ENCODE measurements around the gene AGAP1. TPM values are rescaled to one million over a fixed set of nuclear protein-coding genes. Genes with fewer than 3 reads are reported as not detected.

The AGAP1 gene
- total and polyA plus RNA-seq, 7 donors = 10.8 to 42.7 (median 18.6) TPM

- H3K27me3 ChIP-seq = no peaks in the 10 kb centered on the region
- no peak for DNase-seq
- intact Hi-C loops (cut with DNase I) = no loop called here
Measured at GRCh38 chr2:236028066-236028465, 534.2 kb downstream of the AGAP1 start.

GRCh38 chr2:236033462-236033861 is 539.6 kb downstream of the AGAP1 start:
- DNase-seq = no peak
- no peak for TF ChIP-seq CTCF (IDR thresholded peaks at IDR 0.05)
- TF ChIP-seq EP300 (IDR thresholded peaks at IDR 0.05) = no peak
- TF ChIP-seq POLR2AphosphoS5 (IDR thresholded peaks at IDR 0.05) = no peak
- TF ChIP-seq POLR2A (IDR thresholded peaks at IDR 0.05) = no peak
- 89% methylated on average over 7 of the region's 7 CpGs for WGBS, 2 donors
- Histone ChIP-seq H3K27me3 (no peaks in the 10 kb centered on the region), H3K36me3 (peaks cover 0 to 24% (median 2%) of the 10 kb centered on the region in 4 donors), H3K9me3 (no peaks in the 10 kb centered on the region), H3K4me1 (no peaks in the 10 kb centered on the region), H3K4me3 (no peak overlapping the region), H3K27ac (no peak overlapping the region)
- intact Hi-C loops (cut with DNase I) = no loop called here

More at GRCh38 chr2:236028066-236028465, 534.2 kb downstream of the AGAP1 start:
- 87 to 95% methylated on average over 4 of the region's 4 CpGs for WGBS, 2 donors
- Histone ChIP-seq H3K4me3 (no peak overlapping the region), H3K27ac (no peak overlapping the region), H3K9me3 (no peaks in the 10 kb centered on the region), H3K36me3 (no peaks in the 10 kb centered on the region), H3K4me1 (no peaks in the 10 kb centered on the region)
- TF ChIP-seq EP300 (IDR thresholded peaks at IDR 0.05) (no peak), POLR2A (IDR thresholded peaks at IDR 0.05) (no peak), CTCF (IDR thresholded peaks at IDR 0.05) (no peak), POLR2AphosphoS5 (IDR thresholded peaks at IDR 0.05) (no peak)

GRCh38 chr2:236034974-236035373 is 541.1 kb downstream of the AGAP1 start:
- 83 to 88% methylated on average over 8 of the region's 8 CpGs for WGBS, 2 donors
- Histone ChIP-seq H3K4me3 (no peak overlapping the region), H3K4me1 (no peaks in the 10 kb centered on the region), H3K27ac (no peak overlapping the region), H3K9me3 (no peaks in the 10 kb centered on the region), H3K27me3 (no peaks in the 10 kb centered on the region), H3K36me3 (peaks cover 0 to 30% (median 2%) of the 10 kb centered on the region in 4 donors)
- intact Hi-C loops (cut with DNase I) = no loop called here
- DNase-seq = no peak
- no peak for TF ChIP-seq EP300 (IDR thresholded peaks at IDR 0.05)
- no peak for TF ChIP-seq POLR2AphosphoS5 (IDR thresholded peaks at IDR 0.05)
- no peak for TF ChIP-seq CTCF (IDR thresholded peaks at IDR 0.05)
- no peak for TF ChIP-seq POLR2A (IDR thresholded peaks at IDR 0.05)

- 89 to 95% methylated on average over 16 of the region's 16 CpGs for WGBS, 2 donors
- Histone ChIP-seq H3K36me3 (peaks cover 0 to 39% (median 5%) of the 10 kb centered on the region in 4 donors), H3K4me1 (no peaks in the 10 kb centered on the region), H3K27me3 (no peaks in the 10 kb centered on the region), H3K9me3 (no peaks in the 10 kb centered on the region), H3K27ac (no peak overlapping the region), H3K4me3 (no peak overlapping the region)
- TF ChIP-seq CTCF (IDR thresholded peaks at IDR 0.05) (no peak), POLR2AphosphoS5 (IDR thresholded peaks at IDR 0.05) (no peak), EP300 (IDR thresholded peaks at IDR 0.05) (no peak), POLR2A (IDR thresholded peaks at IDR 0.05) (no peak)
- no peak for DNase-seq
- intact Hi-C loops (cut with DNase I) = no loop called here
Measured at GRCh38 chr2:236036045-236036444, 542.2 kb downstream of the AGAP1 start.

GRCh38 chr2:236038096-236038495 is 544.3 kb downstream of the AGAP1 start:
- Histone ChIP-seq H3K27me3 (no peaks in the 10 kb centered on the region), H3K27ac (no peak overlapping the region), H3K9me3 (no peaks in the 10 kb centered on the region), H3K4me3 (no peak overlapping the region), H3K4me1 (no peaks in the 10 kb centered on the region), H3K36me3 (peaks cover 0 to 60% (median 7%) of the 10 kb centered on the region in 4 donors)
- intact Hi-C loops (cut with DNase I) = no loop called here
- 85 to 91% methylated on average over 7 of the region's 7 CpGs for WGBS, 2 donors
- TF ChIP-seq EP300 (IDR thresholded peaks at IDR 0.05) (no peak), POLR2AphosphoS5 (IDR thresholded peaks at IDR 0.05) (no peak), POLR2A (IDR thresholded peaks at IDR 0.05) (no peak)
- DNase-seq = no peak

All from sigmoid colon (tissue), 7 donors.